A549 treated with AZD2906 at 1 μM for 4 hours (cell line): ENCODE data around the gene GRIFIN. TPM values are rescaled to one million over a fixed set of nuclear protein-coding genes. Genes with fewer than 3 reads are reported as not detected.

Source experiments
- total RNA-seq: library from RNA; stranded (reverse); fragments of 200-300 nt; extraction: Qiagen RNA extraction; gene quantifications from 5 replicates; pipeline ENCODE4 v1.2.3, GENCODE V29; 2022

GRIFIN gene
- total RNA-seq: not detected in 5 replicates

GRCh38 chr7:2476298-2476697 lies at the start of gene GRIFIN:
GRIFIN (minus strand) TSS chr7:2476398; CDS start chr7:2476383, 15 bp downstream.

GRCh38 chr7:2519119-2519930 lies 43.1 kb upstream of the GRIFIN start, which contains the start of gene LFNG:
LFNG (plus strand) TSS chr7:2519774; CDS start chr7:2519862, 88 bp downstream.

Other genes with a start within 250 kb of the GRIFIN start
- 19.5 to 26.6 TPM (median 23.7 TPM) in 5 replicates for gene MAD1L1, start 243.5 kb downstream of the GRIFIN start, total RNA-seq
- gene MRM2, start 234.2 kb downstream of the GRIFIN start, total RNA-seq: 52.3 to 53.6 TPM (median 53.1 TPM) in 5 replicates
- gene NUDT1, start 234.2 kb downstream of the GRIFIN start, total RNA-seq: 82.6 to 117 TPM (median 104 TPM) in 5 replicates
- 79.3 to 128 TPM (median 117 TPM) in 5 replicates for gene SNX8, start 162.0 kb downstream of the GRIFIN start, total RNA-seq
- gene EIF3B, start 121.6 kb downstream of the GRIFIN start, total RNA-seq: 216 to 266 TPM (median 224 TPM) in 5 replicates
- 7.5 to 15.6 TPM (median 12.3 TPM) in 5 replicates for gene CHST12, start 72.8 kb downstream of the GRIFIN start, total RNA-seq
- gene LFNG, start 43.4 kb upstream of the GRIFIN start, total RNA-seq: 10.4 to 18.7 TPM (median 18.2 TPM) in 5 replicates
- gene BRAT1, start 79.1 kb upstream of the GRIFIN start, total RNA-seq: 22.2 to 36.6 TPM (median 33.7 TPM) in 5 replicates
- gene IQCE, start 82.6 kb upstream of the GRIFIN start, total RNA-seq: 9.0 to 12.4 TPM (median 10.5 TPM) in 5 replicates
- gene TTYH3, start 155.6 kb upstream of the GRIFIN start, total RNA-seq: 38.6 to 54.1 TPM (median 48.7 TPM) in 5 replicates
- gene AMZ1, start 211.8 kb upstream of the GRIFIN start, total RNA-seq: 0.05 to 0.08 TPM (median 0.06 TPM) in 5 replicates